VCaP (cell line): ENCODE results near the gene NFKB1.

Experiments
- H3K27ac ChIP-seq: fragments of 450-650 bp; 2 replicates; pipeline ENCODE4 v1.5.1; 2017
- TF ChIP-seq, protein P1 (sequence below): fragments of 450-650 bp; conservative IDR thresholded peaks from 2 replicates; pipeline ENCODE4 v1.5.1; 2017; ENCODE audit warnings: mild to moderate bottlenecking, moderate library complexity

The NFKB1 gene

DNA sequence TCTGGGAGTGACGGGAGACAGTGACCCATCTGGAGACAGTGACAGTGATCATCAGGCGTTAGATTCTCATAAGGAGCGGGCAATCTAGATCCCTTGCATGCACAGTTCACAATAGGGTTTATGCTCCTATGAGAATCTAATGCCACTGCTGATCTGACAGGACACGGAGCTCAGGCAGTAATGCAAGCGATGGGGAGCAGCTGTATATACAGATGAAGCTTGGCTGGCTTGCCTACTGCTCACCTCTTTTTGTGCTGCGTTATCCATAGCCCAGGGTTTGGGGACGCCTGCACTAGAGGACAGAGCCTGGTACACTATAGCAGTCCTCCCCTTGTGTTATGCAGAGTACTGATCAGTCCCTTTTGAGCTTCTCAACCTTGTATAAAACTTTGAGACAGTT lies 23.5 kb downstream of the NFKB1 start:
- no peak overlapping the region for H3K27ac ChIP-seq
- TF ChIP-seq, protein P1, sequence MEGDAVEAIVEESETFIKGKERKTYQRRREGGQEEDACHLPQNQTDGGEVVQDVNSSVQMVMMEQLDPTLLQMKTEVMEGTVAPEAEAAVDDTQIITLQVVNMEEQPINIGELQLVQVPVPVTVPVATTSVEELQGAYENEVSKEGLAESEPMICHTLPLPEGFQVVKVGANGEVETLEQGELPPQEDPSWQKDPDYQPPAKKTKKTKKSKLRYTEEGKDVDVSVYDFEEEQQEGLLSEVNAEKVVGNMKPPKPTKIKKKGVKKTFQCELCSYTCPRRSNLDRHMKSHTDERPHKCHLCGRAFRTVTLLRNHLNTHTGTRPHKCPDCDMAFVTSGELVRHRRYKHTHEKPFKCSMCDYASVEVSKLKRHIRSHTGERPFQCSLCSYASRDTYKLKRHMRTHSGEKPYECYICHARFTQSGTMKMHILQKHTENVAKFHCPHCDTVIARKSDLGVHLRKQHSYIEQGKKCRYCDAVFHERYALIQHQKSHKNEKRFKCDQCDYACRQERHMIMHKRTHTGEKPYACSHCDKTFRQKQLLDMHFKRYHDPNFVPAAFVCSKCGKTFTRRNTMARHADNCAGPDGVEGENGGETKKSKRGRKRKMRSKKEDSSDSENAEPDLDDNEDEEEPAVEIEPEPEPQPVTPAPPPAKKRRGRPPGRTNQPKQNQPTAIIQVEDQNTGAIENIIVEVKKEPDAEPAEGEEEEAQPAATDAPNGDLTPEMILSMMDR = no peak

DNA sequence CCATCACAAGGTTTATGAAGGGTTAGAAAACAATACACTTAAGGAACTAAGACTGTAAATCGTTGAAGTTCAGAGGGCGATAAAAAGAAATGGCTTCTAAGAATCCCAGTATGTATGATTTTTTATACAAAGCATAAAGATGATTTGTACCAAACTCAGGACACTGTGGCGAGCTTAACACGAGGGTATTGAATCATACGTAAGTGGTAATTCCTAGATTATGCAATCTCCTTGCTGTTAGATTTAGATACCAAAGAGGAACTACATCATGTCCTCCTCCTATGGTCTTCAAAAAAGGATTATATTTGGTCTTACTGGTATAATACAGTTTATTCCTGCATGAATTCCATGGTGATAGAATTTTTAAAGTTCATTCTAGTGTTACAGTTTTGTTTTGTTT lies 23.9 kb downstream of the NFKB1 start:
- TF ChIP-seq, protein P1 = no peak
- no peak overlapping the region for H3K27ac ChIP-seq

DNA sequence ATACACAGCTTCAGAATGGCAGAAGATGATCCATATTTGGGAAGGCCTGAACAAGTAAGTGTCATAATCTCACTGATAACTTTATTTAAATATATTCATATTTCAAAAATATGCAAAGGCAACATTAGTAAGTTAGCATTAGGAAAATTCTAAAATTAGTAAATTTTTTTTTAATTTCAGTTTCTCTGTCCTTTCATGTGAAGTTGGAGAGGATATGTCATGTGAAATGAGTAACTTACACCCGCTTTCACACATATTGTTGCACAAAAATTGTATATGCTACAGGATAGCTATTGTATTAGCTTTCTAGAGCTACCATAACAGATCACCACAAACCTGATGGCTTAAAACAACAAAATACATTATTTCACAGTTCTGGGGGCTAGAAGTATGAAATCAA lies 24.3 kb downstream of the NFKB1 start:
- no peak overlapping the region for H3K27ac ChIP-seq
- TF ChIP-seq, protein P1 = no peak

DNA sequence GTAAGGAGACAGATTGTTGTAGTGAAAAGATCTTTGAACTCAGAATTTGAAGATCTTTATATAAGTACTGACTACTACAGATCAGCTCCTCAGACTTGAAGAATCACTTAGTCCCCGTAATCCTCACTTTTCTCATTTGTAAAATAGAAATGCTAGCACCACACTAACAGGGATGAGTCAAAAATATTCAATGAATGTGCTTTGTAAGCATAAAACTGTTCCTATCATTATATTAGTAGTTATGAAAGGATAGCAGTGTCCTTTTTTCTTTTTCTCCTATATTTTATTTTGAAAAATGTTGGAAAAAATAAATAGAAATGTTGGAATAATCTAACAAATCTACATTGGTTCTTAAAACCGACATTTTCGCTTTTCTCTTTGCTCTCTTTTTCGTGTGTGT lies 25.4 kb downstream of the NFKB1 start:
- TF ChIP-seq, protein P1 = no peak
- H3K27ac ChIP-seq = no peak overlapping the region

DNA sequence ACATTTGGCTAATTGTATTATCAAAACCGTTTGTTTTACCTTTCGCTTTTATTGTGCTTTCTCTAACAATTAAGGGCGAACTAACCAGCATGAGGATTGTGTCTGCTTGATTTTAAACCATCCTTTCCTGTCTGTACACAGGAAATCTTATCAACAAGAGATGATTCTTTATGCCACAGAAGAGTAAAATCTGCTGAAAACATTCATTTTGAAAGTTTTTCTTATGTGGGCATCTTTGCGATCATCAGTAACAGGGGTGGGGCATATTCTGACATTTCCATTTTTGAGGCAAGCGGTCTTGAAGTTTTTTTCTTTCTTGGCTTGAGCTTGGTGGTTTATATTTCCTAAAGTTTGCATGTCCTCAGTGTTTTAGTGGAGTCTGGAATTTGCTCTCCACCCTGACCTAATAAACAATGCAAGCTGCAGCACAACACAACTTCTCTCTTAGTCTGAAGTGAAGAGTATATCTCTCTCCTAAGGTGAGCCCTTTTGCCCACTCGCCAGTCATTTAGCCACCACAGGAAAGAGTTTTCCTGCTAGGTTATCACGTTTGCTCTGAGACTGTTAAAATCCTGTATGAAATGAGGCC lies 26.6 kb downstream of the NFKB1 start:
- no peak overlapping the region for H3K27ac ChIP-seq

DNA sequence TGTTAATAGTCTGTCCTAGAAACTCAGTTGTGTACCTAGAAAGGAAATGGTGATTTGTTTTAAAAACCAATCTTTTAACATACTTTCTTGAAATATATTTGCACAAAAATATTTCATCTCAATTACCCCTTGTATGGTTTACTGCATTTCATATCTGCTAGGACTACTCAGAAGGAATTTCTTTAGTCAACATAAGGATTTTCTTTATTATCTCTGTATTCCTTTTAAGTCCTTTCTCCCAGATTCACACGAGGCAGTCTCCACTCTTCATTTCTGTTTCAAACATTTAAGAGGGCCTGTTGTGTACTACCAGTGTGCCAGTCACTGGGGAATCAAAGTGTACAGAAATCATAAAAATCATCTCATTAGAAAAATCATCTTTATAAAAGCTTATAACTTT lies 28.8 kb downstream of the NFKB1 start:
- TF ChIP-seq, protein P1 = no peak

More for the DNA sequence above, 26.6 kb downstream of the NFKB1 start:
- TF ChIP-seq, protein P1 = no peak

DNA sequence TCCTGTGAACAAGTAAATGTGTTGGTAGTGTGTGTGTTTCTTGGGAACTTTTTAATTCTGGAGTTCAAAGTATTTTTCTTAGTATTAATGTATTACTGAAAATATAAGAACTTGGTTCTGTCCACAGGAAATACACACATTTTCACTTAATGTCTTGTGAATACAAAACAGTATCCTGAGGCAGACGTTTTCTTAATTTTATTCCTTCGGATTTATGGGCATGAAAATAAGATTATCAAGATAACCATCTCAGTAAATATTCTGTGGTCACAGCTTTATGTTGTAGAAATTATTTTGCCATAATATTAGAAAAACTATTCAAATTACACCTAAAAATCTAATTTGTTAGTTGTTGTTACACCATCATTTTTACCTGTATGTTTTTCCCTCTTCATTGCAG lies 29.8 kb downstream of the NFKB1 start:
- TF ChIP-seq, protein P1 = no peak
- no peak overlapping the region for H3K27ac ChIP-seq

More for the DNA sequence above, 28.8 kb downstream of the NFKB1 start:
- H3K27ac ChIP-seq = no peak overlapping the region
